Astrocyte (in vitro differentiated cells and primary cell): Measurements from ENCODE around the gene ASGR1.

Source experiments
- EZH2 ChIP-seq: IDR thresholded peaks from 2 replicates; pipeline ENCODE4 v1.6.1; 2012; ENCODE audit warnings: mild to moderate bottlenecking, low read length, inconsistent platforms; ENCODE audit not compliant: insufficient read depth
- TF ChIP-seq, protein P1 (sequence below): IDR thresholded peaks from 2 replicates; pipeline ENCODE4 v1.5.1; 2011; ENCODE audit warnings: low read depth, mild to moderate bottlenecking, inconsistent platforms, low read length, moderate library complexity; ENCODE audit not compliant: insufficient read depth

DNA sequence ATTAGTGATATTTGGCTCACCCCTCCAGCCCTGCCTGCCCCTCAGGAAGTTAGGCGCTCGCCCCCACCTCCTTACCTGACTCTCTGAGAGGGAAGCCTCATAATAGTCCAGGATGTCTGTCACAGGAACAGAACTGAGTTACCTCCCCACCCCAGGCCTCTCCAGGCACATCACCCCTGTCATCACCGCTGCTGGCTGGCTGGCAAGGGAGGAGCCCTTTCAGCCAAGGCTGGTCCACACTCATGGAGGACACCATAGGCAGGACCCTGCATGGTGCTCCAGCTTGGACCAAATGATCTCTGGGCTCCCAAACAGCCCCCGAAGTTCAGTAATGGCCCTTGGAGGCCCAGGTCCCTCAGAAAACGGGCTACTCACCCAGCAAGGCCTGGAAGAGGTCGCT is 39.0 kb upstream of the ASGR1 start:
- TF ChIP-seq, protein P1, sequence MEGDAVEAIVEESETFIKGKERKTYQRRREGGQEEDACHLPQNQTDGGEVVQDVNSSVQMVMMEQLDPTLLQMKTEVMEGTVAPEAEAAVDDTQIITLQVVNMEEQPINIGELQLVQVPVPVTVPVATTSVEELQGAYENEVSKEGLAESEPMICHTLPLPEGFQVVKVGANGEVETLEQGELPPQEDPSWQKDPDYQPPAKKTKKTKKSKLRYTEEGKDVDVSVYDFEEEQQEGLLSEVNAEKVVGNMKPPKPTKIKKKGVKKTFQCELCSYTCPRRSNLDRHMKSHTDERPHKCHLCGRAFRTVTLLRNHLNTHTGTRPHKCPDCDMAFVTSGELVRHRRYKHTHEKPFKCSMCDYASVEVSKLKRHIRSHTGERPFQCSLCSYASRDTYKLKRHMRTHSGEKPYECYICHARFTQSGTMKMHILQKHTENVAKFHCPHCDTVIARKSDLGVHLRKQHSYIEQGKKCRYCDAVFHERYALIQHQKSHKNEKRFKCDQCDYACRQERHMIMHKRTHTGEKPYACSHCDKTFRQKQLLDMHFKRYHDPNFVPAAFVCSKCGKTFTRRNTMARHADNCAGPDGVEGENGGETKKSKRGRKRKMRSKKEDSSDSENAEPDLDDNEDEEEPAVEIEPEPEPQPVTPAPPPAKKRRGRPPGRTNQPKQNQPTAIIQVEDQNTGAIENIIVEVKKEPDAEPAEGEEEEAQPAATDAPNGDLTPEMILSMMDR, result no peak
- TF ChIP-seq EZH2, result no peak
